SK-N-SH (cell line): ENCODE data around the gene OR1K1. TPM values are rescaled to one million over a fixed set of nuclear protein-coding genes. Genes with fewer than 3 reads are reported as not detected.

Experiments used
- CTCF ChIA-PET: fragments of 300-600, 350-600 bp; formaldehyde crosslinking; extraction: SDS; loops from one replicate; lab custom pipeline; 2021; lab: Yijun Ruan, JAX
- POLR2A ChIA-PET: fragments of 350-600 bp; sonication (Branson Sonifier 250); formaldehyde crosslinking; extraction: SDS; loops from one replicate; lab custom pipeline; 2020; ENCODE audit warnings: antibody characterized with exemption, inconsistent platforms; lab: Yijun Ruan, JAX
- DNase-seq: peaks from one replicate; pipeline ENCODE4 v3.0.0; 2012
- H2AFZ ChIP-seq: fragments of 200-600 bp; sonication (generic); 2 replicates; pipeline ENCODE4 v1.8.1; 2016; ENCODE audit warnings: antibody characterized with exemption, mild to moderate bottlenecking, low read depth
- H3F3A ChIP-seq: fragments of 200-600 bp; sonication (generic); replicated peaks from 2 replicates; pipeline ENCODE3; 2016; ENCODE audit warnings: antibody characterized with exemption, mild to moderate bottlenecking; ENCODE audit not compliant: insufficient read depth
- H3K27ac ChIP-seq, 2 experiments: fragments of 200-500 bp in 1 of 2; fragments of 200-600 bp in 1 of 2; sonication (Bioruptor generic) in 1 of 2; sonication (generic), shearing (Covaris generic) in 1 of 2; 2 replicates each; pipeline versions ENCODE4 v1.5.1 to v1.6.1; 2014 to 2016; ENCODE audit warnings: low read depth in 2 of 2, inconsistent platforms in 1 of 2, low read length in 1 of 2, mild to moderate bottlenecking in 1 of 2, mixed read lengths in 1 of 2
- H3K27me3 ChIP-seq: fragments of 200-600 bp; sonication (generic), shearing (Covaris generic); 2 replicates; pipeline ENCODE4 v1.6.1; 2016; ENCODE audit warnings: mixed run types; ENCODE audit not compliant: insufficient read depth
- H3K36me3 ChIP-seq, 2 experiments: fragments of 200-500 bp in 1 of 2; fragments of 200-600 bp in 1 of 2; sonication (Bioruptor generic) in 1 of 2; sonication (generic) in 1 of 2; replicated peaks in 1 of 2; 2 replicates each; pipeline versions ENCODE3 to v1.5.1; 2014 to 2016; ENCODE audit warnings: low read length in 1 of 2, mild to moderate bottlenecking in 1 of 2; ENCODE audit not compliant: insufficient read depth in 2 of 2, control insufficient read depth in 1 of 2
- H3K4me1 ChIP-seq, 2 experiments: fragments of 200-500 bp in 1 of 2; fragments of 200-600 bp in 1 of 2; sonication (Bioruptor generic) in 1 of 2; sonication (generic), shearing (Covaris generic) in 1 of 2; 2 replicates each; pipeline versions ENCODE4 v1.5.1 to v1.6.1; 2014 to 2016; ENCODE audit warnings: low read depth in 1 of 2, low read length in 1 of 2, mixed run types in 1 of 2; ENCODE audit not compliant: insufficient read depth in 2 of 2, control insufficient read depth in 1 of 2
- H3K4me2 ChIP-seq: fragments of 200-600 bp; sonication (generic), shearing (Covaris generic); 2 replicates; pipeline ENCODE4 v1.6.1; 2017; ENCODE audit warnings: mixed run types
- H3K4me3 ChIP-seq, 2 experiments: fragments of 200-500 bp in 1 of 2; fragments of 200-600 bp in 1 of 2; sonication (Bioruptor generic) in 1 of 2; sonication (generic), shearing (Covaris generic) in 1 of 2; 2 replicates each; pipeline versions ENCODE4 v1.5.1 to v1.8.1; 2014 to 2016; ENCODE audit warnings: low read depth in 2 of 2, inconsistent platforms in 1 of 2, low read length in 1 of 2, mild to moderate bottlenecking in 1 of 2, mixed read lengths in 1 of 2, moderate library complexity in 1 of 2
- H3K79me2 ChIP-seq: fragments of 200-600 bp; sonication (generic); 2 replicates; pipeline ENCODE4 v1.8.1; 2017; ENCODE audit warnings: mild to moderate bottlenecking; ENCODE audit not compliant: insufficient read depth
- H3K9ac ChIP-seq: fragments of 200-600 bp; sonication (generic); 2 replicates; pipeline ENCODE4 v1.6.1; 2017; ENCODE audit warnings: mixed run types
- H3K9me2 ChIP-seq: fragments of 200-600 bp; sonication (generic); 2 replicates; pipeline ENCODE4 v1.6.1; 2017; ENCODE audit warnings: mixed run types
- H3K9me3 ChIP-seq: fragments of 200-600 bp; sonication (generic); 2 replicates; pipeline ENCODE4 v1.6.1; 2017; ENCODE audit warnings: mixed run types, mild to moderate bottlenecking, moderate library complexity
- H4K20me1 ChIP-seq: fragments of 200-600 bp; sonication (generic); 2 replicates; pipeline ENCODE4 v1.6.1; 2017; ENCODE audit warnings: mild to moderate bottlenecking, mixed run types; ENCODE audit not compliant: insufficient read depth
- CHD2 ChIP-seq: fragments of 150-350 bp; IDR thresholded peaks from 2 replicates; pipeline ENCODE4 v1.6.1; 2018; ENCODE audit warnings: low read length; ENCODE audit not compliant: partially characterized antibody
- CTCF ChIP-seq: fragments of 200-600 bp; sonication (generic); IDR thresholded peaks from 2 replicates; pipeline ENCODE4 v1.6.1; 2017; ENCODE audit warnings: antibody characterized with exemption, mild to moderate bottlenecking, moderate library complexity
- ELF1 ChIP-seq: IDR thresholded peaks from 2 replicates; pipeline ENCODE4 v1.4.0; 2012
- GATA2 ChIP-seq: sonication (generic); formaldehyde crosslinking; IDR thresholded peaks from 2 replicates; pipeline ENCODE4 v1.5.0; 2020; ENCODE audit warnings: mild to moderate bottlenecking, missing genetic modification reagents
- IRF3 ChIP-seq: fragments of 150-350 bp; IDR thresholded peaks from 2 replicates; pipeline ENCODE4 v1.6.1; 2016; ENCODE audit warnings: mild to moderate bottlenecking, low read depth, low read length
- MAX ChIP-seq: IDR thresholded peaks from 2 replicates; pipeline ENCODE4 v1.4.0; 2012; ENCODE audit warnings: low read depth
- MXI1 ChIP-seq: IDR thresholded peaks from 2 replicates; pipeline ENCODE4 v1.6.1; 2012; ENCODE audit warnings: mild to moderate bottlenecking, low read depth, low read length, improper control_type of control experiment
- NFIC ChIP-seq: IDR thresholded peaks from 2 replicates; pipeline ENCODE4 v1.4.0; 2012; ENCODE audit warnings: borderline replicate concordance
- NRF1 ChIP-seq: IDR thresholded peaks from 2 replicates; pipeline ENCODE4 v1.6.1; 2012; ENCODE audit warnings: low read depth, mild to moderate bottlenecking, low read length
- POLR2AphosphoS5 ChIP-seq: IDR thresholded peaks from 2 replicates; pipeline ENCODE4 v1.6.1; 2012; ENCODE audit warnings: low read depth, low read length
- RAD21 ChIP-seq: IDR thresholded peaks from 2 replicates; pipeline ENCODE4 v1.6.1; 2012; ENCODE audit warnings: mild to moderate bottlenecking, low read length
- USF2 ChIP-seq: fragments of 150-350 bp; IDR thresholded peaks from 2 replicates; pipeline ENCODE4 v1.6.1; 2017; ENCODE audit warnings: antibody characterized with exemption, low read length, low read depth, borderline replicate concordance
- YY1 ChIP-seq: IDR thresholded peaks from 2 replicates; pipeline ENCODE4 v1.4.0; 2012; ENCODE audit warnings: low read depth, mild to moderate bottlenecking
- WGBS: methylation state at CpG from one replicate; pipeline ENCODE4 v1.1.6; 2017; ENCODE audit warnings: low lambda C conversion rate; 5-methylcytosine and 5-hydroxymethylcytosine counted together
- polyA plus RNA-seq, 3 experiments: library from polyadenylated mRNA; depleted of rRNA; stranded (reverse); fragments of >200 nt; gene quantifications; 2 replicates each; pipeline ENCODE4 v1.2.3, GENCODE V29; 2012

Gene OR1K1
- polyA plus RNA-seq, 1 of the 3 experiments (the other 2 are of a cell fraction): not detected

GRCh38 chr9:122835313-122835731 lies 35.4 kb downstream of the OR1K1 start:
- CTCF ChIA-PET: interaction anchor here (0.7 to 1.5 kb wide), 5 partner anchors 9 to 515 kb away, joined by 3 to 4 read pairs (median 4); no protein-coding TSS in a partner anchor
- TF ChIP-seq MAX (no peak), NRF1 (no peak), NFIC (no peak), MXI1 (no peak), CHD2 (no peak), CTCF (peak; percentile 10; the same call in 1 of the 2 replicates), ELF1 (no peak), IRF3 (no peak), YY1 (no peak), GATA2 (CRISPR knock-in tag) (no peak), USF2 (no peak), POLR2AphosphoS5 (no peak), RAD21 (peak; percentile 45)
- H3K9ac ChIP-seq: no peak overlapping the region

GRCh38 chr9:122837266-122837850 lies 37.4 kb downstream of the OR1K1 start:
- Histone ChIP-seq H3F3A (no peaks in the 10 kb centered on the region), H4K20me1 (no peaks in the 10 kb centered on the region), H3K9ac (no peak overlapping the region), H2AFZ (no peak overlapping the region), H3K9me2 (no peaks in the 10 kb centered on the region), H3K4me1 (no peaks in the 10 kb centered on the region), H3K9me3 (no peaks in the 10 kb centered on the region), H3K27ac (no peak overlapping the region), H3K79me2 (no peaks in the 10 kb centered on the region), H3K36me3 (no peaks in the 10 kb centered on the region), H3K4me2 (no peak overlapping the region), H3K27me3 (no peaks in the 10 kb centered on the region), H3K4me3 (no peak overlapping the region)
- CTCF ChIA-PET: interaction anchor here (0.9 kb wide), 1 partner anchor 512 kb away, joined by 3 read pairs; no protein-coding TSS in a partner anchor
- WGBS: 75% methylated on average over 12 of the region's 14 CpGs
- TF ChIP-seq MXI1: no peak
- POLR2A ChIA-PET: no interaction called here
- DNase-seq: no peak

More at GRCh38 chr9:122835313-122835731, 35.4 kb downstream of the OR1K1 start:
- Histone ChIP-seq H2AFZ (0 out of 2 replicates have a peak overlapping the region, but pooled peaks have one; percentile 16), H3K36me3 (no peaks in the 10 kb centered on the region), H3K9me2 (no peaks in the 10 kb centered on the region), H3F3A (peaks cover 2% of the 10 kb centered on the region), H3K27ac (no peak overlapping the region), H3K9me3 (no peaks in the 10 kb centered on the region), H4K20me1 (no peaks in the 10 kb centered on the region), H3K4me3 (no peak overlapping the region), H3K79me2 (no peaks in the 10 kb centered on the region), H3K4me2 (no peak overlapping the region), H3K4me1 (no peaks in the 10 kb centered on the region), H3K27me3 (no peaks in the 10 kb centered on the region)
- POLR2A ChIA-PET: no interaction called here
- 91% methylated on average over 4 of the region's 4 CpGs for WGBS
- peak; percentile 51 for DNase-seq
